NT2/D1 (cell line): Measurements from ENCODE around the gene TTI1.
A peak's percentile ranks its signal among the peaks of the same experiment; 100 is the strongest.

Experiments
- DNase-seq: peaks from one replicate; pipeline ENCODE4 v3.0.0-alpha.2; 2011; ENCODE audit warnings: low read depth, low spot score
- H3K27me3 ChIP-seq: 2 replicates; pipeline ENCODE4 v1.6.0; 2011; ENCODE audit warnings: mild to moderate bottlenecking; ENCODE audit not compliant: insufficient read length, insufficient read depth
- H3K36me3 ChIP-seq: 2 replicates; pipeline ENCODE4 v1.6.1; 2011; ENCODE audit warnings: mild to moderate bottlenecking, low read length, mixed read lengths; ENCODE audit not compliant: insufficient read depth, insufficient read length
- H3K4me1 ChIP-seq: 2 replicates; pipeline ENCODE4 v1.5.1; 2011; ENCODE audit not compliant: insufficient read depth, insufficient read length
- H3K4me3 ChIP-seq: 2 replicates; pipeline ENCODE4 v1.5.1; 2011; ENCODE audit warnings: low read depth; ENCODE audit not compliant: insufficient read length
- H3K9ac ChIP-seq: 2 replicates; pipeline ENCODE4 v1.6.0; 2011; ENCODE audit warnings: low read depth; ENCODE audit not compliant: insufficient read length
- H3K9me3 ChIP-seq: 2 replicates; pipeline ENCODE4 v1.5.1; 2011; ENCODE audit warnings: mild to moderate bottlenecking, low read length; ENCODE audit not compliant: insufficient read depth
- SUZ12 ChIP-seq: IDR thresholded peaks from 2 replicates; pipeline ENCODE4 v1.6.1; 2011; ENCODE audit not compliant: insufficient read length, insufficient read depth; ENCODE audit errors: extremely low read depth
- YY1 ChIP-seq: IDR thresholded peaks from 2 replicates; pipeline ENCODE4 v1.6.1; 2011; ENCODE audit not compliant: insufficient read length, insufficient read depth
- ZNF274 ChIP-seq: IDR thresholded peaks from 2 replicates; pipeline ENCODE4 v1.6.1; 2011; ENCODE audit warnings: mild to moderate bottlenecking, low read depth, low read length

The TTI1 gene

GRCh38 chr20:38073307-38074071 lies 40.2 kb upstream of the TTI1 start:
- peak; percentile 57 for DNase-seq
- Histone ChIP-seq H3K9me3 (peaks cover 12% of the 10 kb centered on the region), H3K36me3 (peaks cover 76% of the 10 kb centered on the region)

GRCh38 chr20:38072898-38073297 lies 39.6 kb upstream of the TTI1 start:
- Histone ChIP-seq H3K9me3 (peaks cover 12% of the 10 kb centered on the region), H3K4me1 (peaks cover 3% of the 10 kb centered on the region), H3K4me3 (no peak overlapping the region), H3K9ac (no peak overlapping the region), H3K27me3 (no peaks in the 10 kb centered on the region), H3K36me3 (peaks cover 77% of the 10 kb centered on the region)
- TF ChIP-seq ZNF274 = no peak
- no peak for TF ChIP-seq YY1
- TF ChIP-seq SUZ12 = no peak
- DNase-seq = no peak

More at GRCh38 chr20:38073307-38074071, 40.2 kb upstream of the TTI1 start:
- H3K9ac ChIP-seq = no peak overlapping the region
- H3K4me3 ChIP-seq = no peak overlapping the region
- no peak for TF ChIP-seq SUZ12
- TF ChIP-seq YY1 = no peak
- no peak for TF ChIP-seq ZNF274
- no peaks in the 10 kb centered on the region for H3K27me3 ChIP-seq
- H3K4me1 ChIP-seq = peaks cover 3% of the 10 kb centered on the region

- Histone ChIP-seq H3K4me1 (no peaks in the 10 kb centered on the region), H3K27me3 (no peaks in the 10 kb centered on the region), H3K9me3 (peaks cover 12% of the 10 kb centered on the region), H3K9ac (no peak overlapping the region), H3K36me3 (peaks cover 89% of the 10 kb centered on the region), H3K4me3 (no peak overlapping the region)
- no peak for TF ChIP-seq ZNF274
- TF ChIP-seq YY1 = no peak
- TF ChIP-seq SUZ12 = no peak
- DNase-seq = no peak
These were observed 34.6 kb upstream of the TTI1 start for GRCh38 chr20:38067717-38068365.

- peaks cover 88% of the 10 kb centered on the region for H3K36me3 ChIP-seq
- H3K4me3 ChIP-seq = no peak overlapping the region
These were observed 33.9 kb upstream of the TTI1 start for GRCh38 chr20:38066969-38067716.

GRCh38 chr20:38065764-38066375 lies 32.6 kb upstream of the TTI1 start:
- TF ChIP-seq SUZ12 = no peak
- no peak for TF ChIP-seq ZNF274
- TF ChIP-seq YY1 = no peak
- no peak for DNase-seq
- Histone ChIP-seq H3K9ac (no peak overlapping the region), H3K27me3 (no peaks in the 10 kb centered on the region), H3K4me1 (no peaks in the 10 kb centered on the region), H3K4me3 (no peak overlapping the region), H3K9me3 (no peaks in the 10 kb centered on the region), H3K36me3 (peaks cover 89% of the 10 kb centered on the region)

More at GRCh38 chr20:38066969-38067716, 33.9 kb upstream of the TTI1 start:
- no peaks in the 10 kb centered on the region for H3K27me3 ChIP-seq
- H3K9ac ChIP-seq = no peak overlapping the region
- H3K9me3 ChIP-seq = peaks cover 10% of the 10 kb centered on the region
- DNase-seq = no peak
- H3K4me1 ChIP-seq = no peaks in the 10 kb centered on the region
- no peak for TF ChIP-seq SUZ12
- TF ChIP-seq YY1 = no peak
- TF ChIP-seq ZNF274 = no peak

- Histone ChIP-seq H3K4me3 (no peak overlapping the region), H3K4me1 (no peaks in the 10 kb centered on the region), H3K27me3 (no peaks in the 10 kb centered on the region), H3K36me3 (peaks cover 85% of the 10 kb centered on the region), H3K9ac (no peak overlapping the region), H3K9me3 (peaks cover 13% of the 10 kb centered on the region)
- TF ChIP-seq SUZ12 = no peak
- no peak for TF ChIP-seq YY1
- no peak for TF ChIP-seq ZNF274
- DNase-seq = no peak
These were observed 30.8 kb upstream of the TTI1 start for GRCh38 chr20:38063911-38064530.
